GM18951 (cell line): ENCODE measurements around the gene IFT57.

Experiments used
- POLR2A ChIP-seq: IDR thresholded peaks from 4 replicates; pipeline ENCODE4 v1.6.1; 2011; ENCODE audit warnings: mild to moderate bottlenecking; ENCODE audit not compliant: insufficient read length, insufficient read depth; ENCODE audit errors: extremely low read depth
- in situ Hi-C: fragments of 300-500 bp; cut with MboI; formaldehyde crosslinking; loops from one replicate; pipeline ENCODE4 v1.12.0; 2022; ENCODE audit warnings: low sequenced_read_pairs, mixed read lengths, inconsistent platforms; ENCODE audit not compliant: unreplicated experiment

IFT57 gene

DNA sequence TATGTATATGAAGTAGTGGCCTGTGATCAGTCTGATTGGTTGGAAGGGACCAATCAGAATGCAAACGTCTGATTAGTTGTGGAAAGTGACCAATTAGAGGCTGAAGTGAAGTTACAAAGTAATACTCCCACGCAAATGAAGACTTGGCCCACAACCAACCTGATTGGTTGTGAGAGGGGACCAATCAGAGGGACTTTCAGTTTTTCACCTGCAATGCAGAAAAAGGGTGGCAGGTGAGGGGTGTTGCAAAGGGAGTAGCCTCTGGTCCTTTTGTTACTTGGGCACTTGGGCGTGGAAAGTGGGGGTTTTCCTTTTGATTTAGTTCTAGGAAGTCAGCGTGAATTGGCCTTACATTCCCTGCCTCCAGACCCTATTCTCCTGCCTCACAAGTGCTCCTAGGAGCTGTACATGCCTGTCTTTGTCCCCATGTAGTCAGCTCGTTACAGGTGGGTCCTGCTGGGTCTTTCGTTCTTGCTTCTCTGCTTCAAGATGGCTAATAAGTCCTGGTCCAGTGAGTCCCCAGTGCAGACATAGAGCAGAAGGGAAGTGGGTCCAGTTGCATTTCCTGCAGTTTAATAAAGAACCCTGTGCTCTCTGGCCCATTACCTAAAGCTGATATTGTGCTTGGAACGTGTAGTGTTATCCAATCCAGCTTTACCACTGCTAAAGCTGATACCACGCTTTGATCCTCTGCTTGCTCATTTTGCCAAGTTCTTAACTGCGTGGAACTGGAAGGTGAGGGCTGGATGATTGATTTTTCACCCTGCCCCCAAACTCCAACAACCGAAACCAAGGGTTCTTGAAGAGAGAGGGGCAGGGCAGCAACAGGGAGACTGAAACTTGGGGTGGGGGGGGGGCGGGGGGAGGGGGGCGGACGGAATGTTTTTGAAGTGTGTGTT is 85.4 kb downstream of the IFT57 start:
- in situ Hi-C loops, result no loop called here

DNA sequence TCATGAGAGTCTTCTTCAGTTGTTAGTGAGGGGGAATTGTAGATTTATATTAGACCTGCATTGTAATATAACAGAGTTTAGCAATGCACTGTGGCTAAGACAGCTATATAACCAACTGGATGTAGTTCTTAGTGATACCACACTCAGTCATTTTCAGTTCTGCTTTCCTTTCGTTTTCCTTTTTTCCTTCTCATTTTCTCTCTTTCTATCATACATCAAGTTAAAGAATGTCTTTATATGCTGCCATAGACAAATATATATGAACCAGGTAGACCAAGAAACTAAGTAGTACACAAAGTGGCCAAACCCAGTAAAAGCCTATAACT is 87.7 kb downstream of the IFT57 start:
- in situ Hi-C loops, result no loop called here
- no peak for TF ChIP-seq POLR2A

More for the DNA sequence above, 85.4 kb downstream of the IFT57 start:
- TF ChIP-seq POLR2A, result no peak

DNA sequence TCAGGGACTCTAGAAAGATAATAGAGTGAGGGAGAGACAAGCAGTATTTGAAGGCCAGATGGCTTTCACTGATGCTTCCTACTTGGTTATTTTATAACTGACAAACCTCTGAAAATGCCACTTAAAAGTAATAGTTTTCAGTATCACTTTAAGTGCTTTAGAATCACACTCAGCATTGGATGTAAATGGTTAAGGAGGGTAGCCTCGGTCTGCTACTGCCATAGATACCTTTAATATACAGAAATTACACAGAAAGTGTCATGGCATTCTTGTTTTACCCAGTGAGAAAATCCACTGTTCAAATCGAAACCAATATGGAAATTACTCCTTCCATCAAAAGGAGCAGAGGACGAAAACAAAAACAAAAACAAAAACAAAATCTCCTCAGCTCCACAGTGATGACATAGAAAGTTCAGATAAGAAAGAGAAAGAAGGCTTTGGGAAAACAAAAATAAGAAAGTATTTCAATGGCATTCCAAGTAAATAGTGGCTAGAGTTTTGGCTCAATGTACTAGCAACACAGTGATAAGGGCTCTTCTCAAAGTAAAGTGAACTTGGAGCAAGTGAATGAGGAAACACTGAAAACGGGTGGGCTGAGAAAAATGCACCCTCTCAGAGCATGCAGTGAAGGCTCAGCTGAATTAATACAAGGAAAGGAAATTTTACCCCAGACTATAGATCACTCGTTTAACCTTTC is 88.2 kb downstream of the IFT57 start:
- in situ Hi-C loops, result no loop called here

DNA sequence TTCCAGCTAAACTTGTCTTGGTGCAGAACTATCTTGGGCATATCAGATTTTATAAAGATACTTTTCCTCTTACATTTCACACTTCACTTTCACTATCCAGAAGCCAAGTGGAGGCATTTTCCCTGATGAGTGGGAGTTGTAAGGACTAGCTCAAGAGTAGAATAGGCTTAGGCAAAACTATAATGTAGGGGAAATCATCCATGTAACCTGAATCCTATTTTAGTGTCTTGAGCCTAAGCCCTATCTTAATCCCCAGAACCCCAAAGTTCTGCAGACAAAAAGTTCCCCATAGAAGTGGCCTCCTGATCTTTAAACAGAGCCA is 89.2 kb downstream of the IFT57 start:
- no peak for TF ChIP-seq POLR2A
- in situ Hi-C loops, result no loop called here

More for the DNA sequence above, 88.2 kb downstream of the IFT57 start:
- no peak for TF ChIP-seq POLR2A

DNA sequence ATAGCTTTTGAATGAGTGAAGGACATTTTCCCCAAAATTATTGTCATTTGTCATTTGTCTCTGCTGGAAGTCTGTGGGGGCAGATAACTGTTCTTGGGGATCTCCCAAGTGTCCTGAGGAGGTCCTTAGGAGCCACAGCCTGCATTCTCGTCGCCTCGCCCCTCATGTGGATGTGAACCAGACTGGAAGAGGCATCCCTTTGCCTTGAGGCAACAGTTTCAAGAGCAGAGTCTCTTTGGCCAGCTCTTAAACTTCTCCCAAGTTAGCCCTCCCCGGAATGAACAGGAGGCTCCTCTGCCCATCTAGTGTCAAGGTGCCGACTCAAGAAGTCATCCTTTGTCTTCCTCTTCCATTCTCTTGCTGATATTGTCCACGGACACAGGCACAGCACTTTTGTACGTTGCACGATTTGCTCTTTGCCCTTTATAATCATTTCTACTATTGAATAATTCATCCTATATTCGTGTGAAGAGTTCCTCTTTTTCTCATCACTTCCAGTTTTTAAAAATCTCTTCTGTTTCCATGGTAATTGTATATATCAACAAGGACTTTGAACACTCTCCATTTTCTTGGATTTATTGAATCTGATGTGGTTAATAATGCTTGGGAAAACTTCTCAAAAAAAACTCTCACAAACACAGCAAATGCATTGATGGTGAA is 90.6 kb downstream of the IFT57 start:
- in situ Hi-C loops, result no loop called here
- TF ChIP-seq POLR2A, result no peak

DNA sequence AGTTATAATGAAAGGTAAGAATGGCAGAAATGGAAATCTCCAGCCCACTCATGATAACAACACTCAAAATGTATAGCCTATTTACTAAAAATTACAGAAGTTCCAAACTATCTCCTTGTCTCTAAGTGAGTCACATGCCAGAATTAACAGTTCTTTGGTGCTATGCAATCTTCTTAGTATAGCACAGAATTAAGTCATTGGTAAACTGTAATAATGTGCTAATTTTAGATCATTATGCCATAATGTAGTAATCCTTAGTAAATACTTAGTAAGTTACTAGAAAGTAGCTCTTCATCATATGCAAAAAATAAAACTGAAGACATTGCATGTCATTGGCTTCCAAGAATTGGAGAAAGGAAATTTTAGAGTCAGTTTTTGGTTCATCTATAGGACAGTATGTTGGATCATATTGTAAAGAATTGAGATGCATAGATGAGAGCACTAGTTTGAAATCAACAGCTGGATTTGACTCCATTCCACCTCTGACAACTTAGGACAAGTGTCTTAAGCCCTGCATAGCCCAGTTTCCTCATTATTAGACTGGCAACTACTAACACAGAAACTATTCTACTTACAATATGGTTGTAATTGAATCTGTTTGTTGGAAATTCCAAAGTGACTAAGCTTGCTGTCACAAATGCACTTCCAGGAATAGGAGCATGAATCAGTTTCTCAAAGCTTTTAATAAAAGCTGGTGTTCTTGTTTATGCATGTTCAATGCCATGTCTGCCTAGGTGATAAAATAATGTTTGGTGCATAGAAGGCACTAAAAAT is 91.3 kb downstream of the IFT57 start:
- in situ Hi-C loops, result no loop called here
- no peak for TF ChIP-seq POLR2A

DNA sequence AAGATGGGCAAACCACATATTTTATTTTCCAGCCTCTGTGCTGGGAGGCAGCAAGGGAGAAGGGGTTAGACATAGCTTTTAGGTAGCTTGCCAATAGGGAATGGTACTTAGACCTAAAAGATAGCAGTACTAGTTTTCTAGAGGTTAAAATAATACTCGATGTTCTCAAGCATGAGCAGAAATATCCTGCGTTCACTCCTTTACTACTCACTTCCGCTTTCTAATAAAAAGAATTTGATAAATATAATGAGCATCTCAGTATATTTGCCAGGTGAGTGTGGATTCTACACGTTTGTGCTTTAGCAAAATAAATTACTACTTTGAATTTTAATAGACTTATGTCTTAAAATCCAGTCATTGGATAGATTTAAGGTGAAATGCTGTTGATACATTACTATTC is 92.0 kb downstream of the IFT57 start:
- no peak for TF ChIP-seq POLR2A
- in situ Hi-C loops, result no loop called here

DNA sequence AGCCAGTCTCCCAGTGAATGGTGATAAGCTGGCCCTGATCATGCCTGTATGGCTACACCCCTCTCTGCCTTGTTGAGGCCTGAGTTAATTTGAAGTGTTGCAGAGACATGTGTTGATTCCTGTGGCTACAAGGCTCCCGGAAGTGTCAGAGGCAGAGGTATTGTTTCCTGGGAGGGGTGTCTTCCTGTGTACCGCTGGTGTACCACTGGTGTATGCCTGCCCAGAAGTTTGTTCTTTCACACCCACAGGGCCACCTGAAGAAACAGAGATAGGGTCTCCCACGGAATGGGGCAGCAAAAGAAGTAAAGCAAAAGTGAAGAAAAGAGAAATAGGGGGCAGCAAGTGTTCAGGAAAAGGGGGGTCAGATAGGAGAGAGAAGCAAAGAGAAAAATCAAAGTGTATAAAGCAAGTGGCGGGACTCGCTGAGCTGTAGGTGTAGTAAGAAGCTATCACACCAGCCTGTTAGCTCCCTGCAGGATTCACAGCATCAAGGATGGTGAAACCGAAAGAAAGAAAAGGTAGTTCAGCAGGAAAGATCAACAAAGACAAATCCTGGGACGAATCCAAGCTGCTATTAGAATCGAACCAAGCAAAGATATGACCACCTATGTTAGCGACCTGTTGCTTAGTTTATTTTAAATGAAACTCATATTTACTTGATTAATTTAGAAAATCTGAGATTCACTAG is 94.8 kb downstream of the IFT57 start:
- no peak for TF ChIP-seq POLR2A
- in situ Hi-C loops, result no loop called here

DNA sequence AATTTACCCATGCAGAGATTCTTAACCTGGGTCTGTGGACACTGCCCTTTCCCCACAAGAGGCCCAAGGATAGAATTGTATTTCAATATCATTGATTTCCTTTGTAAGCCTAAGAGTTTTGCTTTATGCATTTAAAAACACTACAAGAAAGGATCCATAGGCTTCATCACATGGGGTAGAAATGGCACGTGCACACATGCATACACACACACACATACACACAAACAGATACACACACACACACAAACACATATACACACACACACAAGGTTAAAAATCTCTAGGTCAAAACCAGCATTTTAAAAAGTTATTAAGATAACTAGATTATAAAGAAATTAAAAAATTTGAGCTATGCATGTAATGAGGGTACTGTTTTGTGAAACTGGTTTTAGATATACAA is 95.9 kb downstream of the IFT57 start:
- in situ Hi-C loops, result no loop called here
- TF ChIP-seq POLR2A, result no peak

DNA sequence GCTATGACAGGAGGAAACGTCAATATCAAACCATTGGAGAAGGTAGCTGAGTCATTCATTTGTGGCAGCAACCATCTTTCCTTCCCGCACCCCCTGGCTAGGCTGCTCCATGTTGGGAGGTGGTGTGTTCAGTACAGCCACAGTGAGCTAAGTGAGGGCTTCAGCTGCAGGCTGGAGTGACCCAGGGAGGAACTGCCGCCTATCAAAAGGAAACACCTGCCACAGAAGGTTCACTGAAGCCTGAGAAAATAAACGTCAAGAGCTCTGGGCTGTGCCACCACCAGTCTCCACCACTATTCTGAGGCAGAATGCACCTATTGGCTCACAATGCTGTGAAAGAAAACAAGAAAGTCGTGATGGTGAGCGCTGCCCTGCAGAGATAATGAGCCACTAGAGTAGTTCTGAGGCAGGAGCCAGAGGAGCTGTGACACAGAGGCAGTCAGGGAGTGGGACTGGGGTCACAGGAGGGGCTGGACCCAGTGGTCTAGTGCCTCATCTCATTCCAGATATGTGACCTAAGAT is 96.6 kb downstream of the IFT57 start:
- in situ Hi-C loops, result no loop called here
- peak; percentile 65 for TF ChIP-seq POLR2A

DNA sequence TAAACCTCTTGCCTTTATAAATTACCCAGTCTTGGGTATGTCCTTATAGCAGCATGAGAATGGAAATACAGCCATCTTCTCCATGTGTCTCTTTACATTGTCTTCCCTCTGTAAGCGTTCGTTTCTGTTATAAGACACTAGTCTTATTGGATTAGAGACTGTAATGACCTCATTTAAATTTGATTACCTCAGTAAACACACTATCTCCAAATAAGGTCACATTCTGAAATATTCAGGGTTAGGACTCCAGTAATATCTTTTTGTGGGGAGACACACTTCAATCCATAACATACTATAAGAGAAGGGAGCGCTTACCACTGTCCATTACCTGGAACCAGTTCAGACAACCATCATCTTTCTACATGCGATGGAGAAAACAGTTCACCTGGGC is 97.1 kb downstream of the IFT57 start:
- TF ChIP-seq POLR2A, result no peak
- in situ Hi-C loops, result no loop called here

DNA sequence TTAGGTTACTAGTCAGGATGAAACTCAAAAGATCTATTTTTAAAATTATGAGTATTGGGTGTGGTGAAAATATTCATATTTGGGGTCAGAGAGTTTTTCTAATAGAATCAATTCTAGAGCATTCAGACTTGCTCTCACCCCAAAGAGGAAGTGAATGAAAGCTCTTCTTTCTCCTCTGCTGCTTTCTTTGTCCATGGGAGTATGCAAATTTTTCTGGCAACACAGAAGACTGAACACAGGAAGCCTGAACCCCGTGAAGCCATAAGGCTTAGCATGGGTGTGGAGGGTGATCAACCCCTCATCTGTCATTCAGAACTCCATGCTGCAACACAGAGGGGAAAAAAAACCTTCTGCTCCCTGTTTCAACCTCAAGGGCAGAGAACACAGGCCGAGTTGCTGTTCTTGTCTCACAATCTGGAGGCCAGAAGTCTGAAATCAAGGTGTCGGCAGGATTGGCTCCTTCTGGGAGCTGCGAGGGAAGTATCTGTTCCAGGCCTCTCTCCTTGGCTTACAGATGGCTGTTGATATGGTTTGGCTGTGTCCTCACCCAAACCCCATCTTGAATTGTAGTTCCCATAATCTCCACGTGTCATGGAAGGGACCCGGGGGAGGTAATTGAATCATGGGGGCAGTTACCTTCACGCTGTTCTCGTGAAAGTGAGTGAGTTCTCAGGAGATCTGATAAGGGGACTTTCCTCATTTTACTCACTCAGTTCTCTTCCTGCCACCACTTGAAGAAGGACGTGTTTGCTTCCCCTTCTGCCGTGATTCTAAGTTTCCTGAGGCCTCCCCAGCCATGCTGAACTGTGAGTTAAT is 97.7 kb downstream of the IFT57 start:
- in situ Hi-C loops, result no loop called here

More for the DNA sequence above, 97.7 kb downstream of the IFT57 start:
- peak; percentile 46 for TF ChIP-seq POLR2A
